ENCODE measurements around the gene DCDC2C.

DNA sequence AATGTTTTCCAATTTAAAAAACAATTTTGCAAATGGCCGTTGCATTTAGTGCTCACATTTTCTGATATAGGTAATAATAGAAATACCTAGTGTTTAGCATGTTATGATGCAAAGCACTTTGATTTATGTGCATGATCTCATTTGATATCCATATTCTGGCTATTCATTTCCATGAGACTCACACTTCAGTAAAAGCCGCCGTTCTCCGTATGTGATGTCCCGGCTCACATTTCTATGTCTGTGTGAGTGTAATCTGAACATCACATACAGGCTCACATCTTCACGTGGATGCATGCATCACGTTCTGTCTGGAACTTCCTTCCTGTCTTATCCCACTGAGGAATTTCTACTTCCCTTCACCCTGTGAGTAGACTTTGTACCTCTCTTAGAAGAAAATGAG, 45.8 kb downstream of the DCDC2C start:
- TF ChIP-seq, protein P1, sequence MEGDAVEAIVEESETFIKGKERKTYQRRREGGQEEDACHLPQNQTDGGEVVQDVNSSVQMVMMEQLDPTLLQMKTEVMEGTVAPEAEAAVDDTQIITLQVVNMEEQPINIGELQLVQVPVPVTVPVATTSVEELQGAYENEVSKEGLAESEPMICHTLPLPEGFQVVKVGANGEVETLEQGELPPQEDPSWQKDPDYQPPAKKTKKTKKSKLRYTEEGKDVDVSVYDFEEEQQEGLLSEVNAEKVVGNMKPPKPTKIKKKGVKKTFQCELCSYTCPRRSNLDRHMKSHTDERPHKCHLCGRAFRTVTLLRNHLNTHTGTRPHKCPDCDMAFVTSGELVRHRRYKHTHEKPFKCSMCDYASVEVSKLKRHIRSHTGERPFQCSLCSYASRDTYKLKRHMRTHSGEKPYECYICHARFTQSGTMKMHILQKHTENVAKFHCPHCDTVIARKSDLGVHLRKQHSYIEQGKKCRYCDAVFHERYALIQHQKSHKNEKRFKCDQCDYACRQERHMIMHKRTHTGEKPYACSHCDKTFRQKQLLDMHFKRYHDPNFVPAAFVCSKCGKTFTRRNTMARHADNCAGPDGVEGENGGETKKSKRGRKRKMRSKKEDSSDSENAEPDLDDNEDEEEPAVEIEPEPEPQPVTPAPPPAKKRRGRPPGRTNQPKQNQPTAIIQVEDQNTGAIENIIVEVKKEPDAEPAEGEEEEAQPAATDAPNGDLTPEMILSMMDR (IDR thresholded peaks at IDR 0.05) = no peak
- no peak for TF ChIP-seq POLR2AphosphoS5 (IDR thresholded peaks at IDR 0.05; ENCODE audit: low read depth, low read length)
- TF ChIP-seq, protein P2, sequence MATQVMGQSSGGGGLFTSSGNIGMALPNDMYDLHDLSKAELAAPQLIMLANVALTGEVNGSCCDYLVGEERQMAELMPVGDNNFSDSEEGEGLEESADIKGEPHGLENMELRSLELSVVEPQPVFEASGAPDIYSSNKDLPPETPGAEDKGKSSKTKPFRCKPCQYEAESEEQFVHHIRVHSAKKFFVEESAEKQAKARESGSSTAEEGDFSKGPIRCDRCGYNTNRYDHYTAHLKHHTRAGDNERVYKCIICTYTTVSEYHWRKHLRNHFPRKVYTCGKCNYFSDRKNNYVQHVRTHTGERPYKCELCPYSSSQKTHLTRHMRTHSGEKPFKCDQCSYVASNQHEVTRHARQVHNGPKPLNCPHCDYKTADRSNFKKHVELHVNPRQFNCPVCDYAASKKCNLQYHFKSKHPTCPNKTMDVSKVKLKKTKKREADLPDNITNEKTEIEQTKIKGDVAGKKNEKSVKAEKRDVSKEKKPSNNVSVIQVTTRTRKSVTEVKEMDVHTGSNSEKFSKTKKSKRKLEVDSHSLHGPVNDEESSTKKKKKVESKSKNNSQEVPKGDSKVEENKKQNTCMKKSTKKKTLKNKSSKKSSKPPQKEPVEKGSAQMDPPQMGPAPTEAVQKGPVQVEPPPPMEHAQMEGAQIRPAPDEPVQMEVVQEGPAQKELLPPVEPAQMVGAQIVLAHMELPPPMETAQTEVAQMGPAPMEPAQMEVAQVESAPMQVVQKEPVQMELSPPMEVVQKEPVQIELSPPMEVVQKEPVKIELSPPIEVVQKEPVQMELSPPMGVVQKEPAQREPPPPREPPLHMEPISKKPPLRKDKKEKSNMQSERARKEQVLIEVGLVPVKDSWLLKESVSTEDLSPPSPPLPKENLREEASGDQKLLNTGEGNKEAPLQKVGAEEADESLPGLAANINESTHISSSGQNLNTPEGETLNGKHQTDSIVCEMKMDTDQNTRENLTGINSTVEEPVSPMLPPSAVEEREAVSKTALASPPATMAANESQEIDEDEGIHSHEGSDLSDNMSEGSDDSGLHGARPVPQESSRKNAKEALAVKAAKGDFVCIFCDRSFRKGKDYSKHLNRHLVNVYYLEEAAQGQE (IDR thresholded peaks at IDR 0.05; ENCODE audit: low read depth, low read length) = no peak
- no peak for TF ChIP-seq SIN3A (IDR thresholded peaks at IDR 0.05; ENCODE audit: borderline replicate concordance, low read depth, low read length)
